Endothelial cell of umbilical vein (primary cell): ENCODE results near the gene KCNMA1.

Experiments used
- EZH2 ChIP-seq: IDR thresholded peaks from 2 replicates; pipeline ENCODE4 v1.6.1; 2012; ENCODE audit warnings: borderline replicate concordance, low read depth, mild to moderate bottlenecking, moderate library complexity, low read length, inconsistent platforms; ENCODE audit not compliant: severe bottlenecking
- FOS ChIP-seq: IDR thresholded peaks from 2 replicates; pipeline ENCODE4 v1.6.1; 2011; ENCODE audit warnings: mild to moderate bottlenecking, low read length, moderate library complexity, borderline replicate concordance; ENCODE audit not compliant: insufficient read depth
- MYC ChIP-seq: IDR thresholded peaks from one replicate; pipeline ENCODE4 v1.6.1; 2011; ENCODE audit warnings: mild to moderate bottlenecking, low read depth, low read length
- POLR2A ChIP-seq: IDR thresholded peaks from 2 replicates; pipeline ENCODE4 v1.6.1; 2012; ENCODE audit warnings: low read depth, mild to moderate bottlenecking, control low read depth, low read length
- POLR2AphosphoS5 ChIP-seq: IDR thresholded peaks from 2 replicates; pipeline ENCODE4 v1.6.1; 2012; ENCODE audit warnings: low read depth, mild to moderate bottlenecking, control low read depth, low read length, moderate library complexity; ENCODE audit not compliant: insufficient read depth
- TF ChIP-seq, protein P1 (sequence below), 2 donors: IDR thresholded peaks; 1 replicate in 1 of 2; 2 replicates in 1 of 2; pipeline ENCODE4 v1.5.1; 2011; ENCODE audit warnings: low read length in 2 of 2, mild to moderate bottlenecking in 2 of 2, moderate library complexity in 2 of 2, control low read depth in 1 of 2, inconsistent platforms in 1 of 2, low read depth in 1 of 2; ENCODE audit not compliant: insufficient read depth in 1 of 2; ENCODE audit errors: extremely low read depth in 1 of 2
- TF ChIP-seq, protein P2 (sequence below): IDR thresholded peaks from 2 replicates; pipeline ENCODE4 v1.6.1; 2011; ENCODE audit not compliant: insufficient read depth, insufficient read length

DNA sequence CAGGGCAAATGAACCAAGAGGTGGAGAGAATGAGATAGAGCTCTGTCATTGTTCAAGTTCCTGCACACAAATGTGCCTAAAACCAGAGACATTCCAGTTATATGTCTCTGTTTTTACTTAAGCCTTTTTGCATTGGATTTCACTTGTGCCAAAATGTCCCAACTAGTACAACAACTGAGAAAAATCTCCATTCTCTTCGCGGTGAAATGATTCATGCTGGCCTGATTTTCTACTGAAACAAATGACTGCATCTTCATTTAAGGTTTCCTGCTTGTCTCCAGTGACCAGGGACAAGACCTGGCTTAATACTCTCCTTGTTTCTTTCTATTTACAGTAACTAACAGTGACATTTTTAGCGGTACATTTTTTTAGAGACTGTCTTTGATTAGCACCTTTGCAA is 714.9 kb downstream of the KCNMA1 start:
- TF ChIP-seq, protein P1, sequence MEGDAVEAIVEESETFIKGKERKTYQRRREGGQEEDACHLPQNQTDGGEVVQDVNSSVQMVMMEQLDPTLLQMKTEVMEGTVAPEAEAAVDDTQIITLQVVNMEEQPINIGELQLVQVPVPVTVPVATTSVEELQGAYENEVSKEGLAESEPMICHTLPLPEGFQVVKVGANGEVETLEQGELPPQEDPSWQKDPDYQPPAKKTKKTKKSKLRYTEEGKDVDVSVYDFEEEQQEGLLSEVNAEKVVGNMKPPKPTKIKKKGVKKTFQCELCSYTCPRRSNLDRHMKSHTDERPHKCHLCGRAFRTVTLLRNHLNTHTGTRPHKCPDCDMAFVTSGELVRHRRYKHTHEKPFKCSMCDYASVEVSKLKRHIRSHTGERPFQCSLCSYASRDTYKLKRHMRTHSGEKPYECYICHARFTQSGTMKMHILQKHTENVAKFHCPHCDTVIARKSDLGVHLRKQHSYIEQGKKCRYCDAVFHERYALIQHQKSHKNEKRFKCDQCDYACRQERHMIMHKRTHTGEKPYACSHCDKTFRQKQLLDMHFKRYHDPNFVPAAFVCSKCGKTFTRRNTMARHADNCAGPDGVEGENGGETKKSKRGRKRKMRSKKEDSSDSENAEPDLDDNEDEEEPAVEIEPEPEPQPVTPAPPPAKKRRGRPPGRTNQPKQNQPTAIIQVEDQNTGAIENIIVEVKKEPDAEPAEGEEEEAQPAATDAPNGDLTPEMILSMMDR (IDR thresholded peaks at IDR 0.05; ENCODE audit: extremely low read depth in 1 of 2, insufficient read depth in 1 of 2, low read depth in 1 of 2, low read length in 2 of 2) = no peak
- TF ChIP-seq POLR2A = no peak
- TF ChIP-seq POLR2AphosphoS5 = no peak
- no peak for TF ChIP-seq MYC
- TF ChIP-seq EZH2 = no peak
- TF ChIP-seq, protein P2, sequence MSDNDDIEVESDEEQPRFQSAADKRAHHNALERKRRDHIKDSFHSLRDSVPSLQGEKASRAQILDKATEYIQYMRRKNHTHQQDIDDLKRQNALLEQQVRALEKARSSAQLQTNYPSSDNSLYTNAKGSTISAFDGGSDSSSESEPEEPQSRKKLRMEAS = no peak
- TF ChIP-seq FOS = no peak
